ENCODE results near the gene EIF4A2.

DNA sequence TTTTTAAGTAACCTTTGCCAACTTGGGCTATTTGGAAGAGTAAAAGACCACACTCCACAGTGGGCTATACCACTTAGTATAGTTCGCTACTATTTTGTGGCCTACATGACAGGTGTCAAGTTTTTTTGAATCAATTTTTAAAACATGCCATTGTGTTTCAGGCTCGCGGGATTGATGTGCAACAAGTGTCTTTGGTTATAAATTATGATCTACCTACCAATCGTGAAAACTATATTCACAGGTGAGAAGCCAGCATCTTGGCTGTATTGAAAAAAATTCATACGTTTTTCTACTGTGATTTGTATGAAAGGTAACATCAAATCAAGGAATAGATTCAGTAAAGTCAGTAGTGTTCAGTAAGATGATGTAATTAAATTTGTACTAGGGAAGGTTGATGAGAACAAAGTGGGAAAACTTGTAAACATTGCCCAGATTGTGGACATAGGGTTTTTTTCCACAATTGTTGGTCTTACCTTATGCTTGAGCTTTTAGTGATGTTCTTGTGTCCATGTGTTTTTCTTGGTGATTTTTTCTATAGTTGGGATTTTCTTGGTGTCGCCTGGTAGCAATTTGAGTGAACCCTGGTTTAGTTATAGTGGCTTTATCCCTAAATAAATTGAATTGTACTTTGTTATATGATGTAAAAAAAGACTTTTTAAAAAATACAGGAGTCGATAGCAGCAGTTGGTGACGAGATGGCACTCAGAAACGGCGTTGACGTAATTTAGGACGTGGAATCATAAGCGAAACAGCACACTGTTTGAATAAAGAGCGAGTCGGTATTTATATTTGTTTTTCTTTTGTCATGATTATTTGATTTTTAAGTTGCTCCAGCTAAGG lies 4.5 kb downstream of the EIF4A2 start:
- TF ChIP-seq, protein P1, sequence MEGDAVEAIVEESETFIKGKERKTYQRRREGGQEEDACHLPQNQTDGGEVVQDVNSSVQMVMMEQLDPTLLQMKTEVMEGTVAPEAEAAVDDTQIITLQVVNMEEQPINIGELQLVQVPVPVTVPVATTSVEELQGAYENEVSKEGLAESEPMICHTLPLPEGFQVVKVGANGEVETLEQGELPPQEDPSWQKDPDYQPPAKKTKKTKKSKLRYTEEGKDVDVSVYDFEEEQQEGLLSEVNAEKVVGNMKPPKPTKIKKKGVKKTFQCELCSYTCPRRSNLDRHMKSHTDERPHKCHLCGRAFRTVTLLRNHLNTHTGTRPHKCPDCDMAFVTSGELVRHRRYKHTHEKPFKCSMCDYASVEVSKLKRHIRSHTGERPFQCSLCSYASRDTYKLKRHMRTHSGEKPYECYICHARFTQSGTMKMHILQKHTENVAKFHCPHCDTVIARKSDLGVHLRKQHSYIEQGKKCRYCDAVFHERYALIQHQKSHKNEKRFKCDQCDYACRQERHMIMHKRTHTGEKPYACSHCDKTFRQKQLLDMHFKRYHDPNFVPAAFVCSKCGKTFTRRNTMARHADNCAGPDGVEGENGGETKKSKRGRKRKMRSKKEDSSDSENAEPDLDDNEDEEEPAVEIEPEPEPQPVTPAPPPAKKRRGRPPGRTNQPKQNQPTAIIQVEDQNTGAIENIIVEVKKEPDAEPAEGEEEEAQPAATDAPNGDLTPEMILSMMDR (IDR thresholded peaks at IDR 0.05) = no peak
- no peak for TF ChIP-seq EZH2 (IDR thresholded peaks at IDR 0.05)

Measured in neural progenitor cell (in vitro differentiated cells).